Right ventricle myocardium inferior (tissue), 1 donor: ENCODE data around the gene IL5RA. TPM values are rescaled to one million over a fixed set of nuclear protein-coding genes. Genes with fewer than 3 reads are reported as not detected.

Experiments used
- ATAC-seq: fragments of 200-7000 bp; cut with Tn5 transposase; one replicate; pipeline ENCODE4 v1.9.1; 2020; ENCODE audit warnings: mild to moderate bottlenecking, moderate library complexity
- DNase-seq: peaks from one replicate; pipeline ENCODE4 v3.0.0; 2021; ENCODE audit errors: missing footprints
- intact Hi-C: fragments of 100-400 bp; cut with DNase I; formaldehyde crosslinking; loops from one replicate; pipeline ENCODE4 v1.11.0; 2022
- total RNA-seq: library from RNA; stranded (reverse); fragmentation: NEBNext Ultra II Directional; extraction: Animal tissue kit (Norgen Biotek cat#: 25700); gene quantifications from one replicate; pipeline ENCODE4 v1.2.1, GENCODE V29; 2021
- donor health status: DM: no; HTN: yes; CAD: no; lungs with severe emphysema.

IL5RA gene
- total RNA-seq, 1 donor from 2014 or later: 0.65 TPM

DNA sequence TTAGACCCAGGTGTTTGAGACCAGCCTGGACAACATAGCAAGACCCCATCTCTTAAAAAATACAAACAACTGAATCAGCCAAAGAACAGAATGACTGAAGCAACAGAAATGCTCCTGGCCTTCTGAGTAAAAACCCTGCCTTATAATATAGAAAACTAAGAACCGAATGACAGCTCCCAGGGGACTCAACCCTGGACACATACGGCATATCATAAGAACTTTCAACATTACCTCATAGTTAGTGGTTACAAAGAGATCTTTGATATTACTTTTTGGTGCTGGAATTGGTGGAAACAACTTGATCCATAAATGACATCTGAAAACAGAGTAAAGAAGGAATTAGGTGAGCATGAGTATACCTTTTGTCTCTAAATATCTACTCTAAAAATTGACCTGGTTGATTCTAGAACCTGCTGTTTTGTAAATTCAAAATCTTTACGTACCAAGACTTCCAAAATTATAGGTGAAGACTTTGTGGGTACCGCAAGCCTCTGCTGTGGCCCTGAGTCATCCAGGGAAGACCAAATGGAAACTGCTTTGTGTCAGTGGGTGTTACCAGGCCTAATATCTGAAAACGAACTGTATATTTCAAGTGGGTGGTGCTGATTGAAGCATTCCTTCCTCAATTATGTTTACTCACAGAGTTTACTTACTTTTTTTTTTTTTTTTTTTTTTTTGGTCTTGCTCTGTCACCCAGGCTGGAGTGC, 35.5 kb downstream of the IL5RA start:
- DNase-seq: no peak
- ATAC-seq: no peak
- intact Hi-C loops: no loop called here

DNA sequence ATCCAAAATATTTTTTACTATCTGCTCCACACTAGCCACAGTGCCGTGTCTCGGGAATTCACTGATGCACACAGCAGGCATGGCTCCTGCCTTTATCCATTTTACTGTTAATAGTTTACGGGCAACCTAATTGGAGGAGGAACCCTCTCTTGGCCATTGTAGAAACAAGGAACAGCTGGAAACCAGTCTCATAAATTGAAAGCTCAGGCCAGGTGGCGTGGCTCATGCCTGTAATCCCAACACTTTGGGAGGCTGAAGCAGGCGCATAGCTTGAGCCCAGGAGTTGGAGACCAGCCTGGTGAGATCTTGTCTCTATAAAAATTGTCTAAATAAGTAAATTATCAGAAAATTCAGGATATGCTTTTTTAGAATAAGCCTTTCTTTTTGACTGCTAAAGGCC, 39.0 kb downstream of the IL5RA start:
- intact Hi-C loops: no loop called here
- ATAC-seq (no peak), DNase-seq (no peak)

DNA sequence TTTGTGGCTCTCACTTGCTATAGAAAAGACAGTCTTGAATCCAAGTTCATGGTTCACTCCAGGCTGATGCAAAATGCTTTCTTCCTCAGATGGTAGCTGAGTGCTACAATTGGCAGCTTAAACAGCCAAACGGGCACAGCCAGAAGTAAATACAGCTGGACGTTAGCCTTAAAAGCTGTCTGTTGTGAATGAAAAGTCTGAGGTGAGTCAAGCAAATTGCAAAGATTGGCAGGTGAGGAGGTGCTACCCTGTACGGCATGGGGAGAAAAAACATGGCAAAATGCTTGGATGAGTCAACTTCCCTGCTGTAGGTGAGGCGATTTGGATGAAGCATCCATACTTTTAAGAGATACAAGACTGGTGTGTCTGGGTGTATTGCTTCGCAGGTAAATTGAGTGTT, 40.5 kb downstream of the IL5RA start:
- intact Hi-C loops: no loop called here
- no peak for DNase-seq
- ATAC-seq: no peak

DNA sequence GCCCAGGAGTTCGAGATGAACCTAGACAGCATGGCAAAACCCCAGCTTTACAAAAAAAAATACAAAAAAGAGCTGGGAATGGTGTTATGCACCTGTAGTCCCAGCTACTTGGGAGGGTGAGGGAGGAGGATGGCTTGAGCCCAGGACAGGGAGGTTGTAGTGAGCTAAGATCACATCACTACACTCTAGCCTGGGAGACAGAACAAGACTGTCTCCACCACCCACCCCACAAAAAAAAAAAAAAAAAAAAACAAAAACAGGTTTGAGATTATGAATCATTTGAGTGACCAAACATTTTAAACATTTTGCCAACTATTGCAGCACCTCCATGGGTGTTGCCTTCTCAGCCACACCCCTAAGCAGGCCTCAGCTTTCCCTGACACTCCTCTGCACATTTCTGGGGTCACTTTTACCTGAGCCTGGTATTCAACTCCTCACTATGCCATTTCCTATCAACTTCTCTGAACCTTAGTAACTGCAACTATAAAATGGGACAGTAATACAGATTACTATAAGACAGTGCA, 41.8 kb downstream of the IL5RA start:
- intact Hi-C loops: no loop called here
- ATAC-seq (no peak), DNase-seq (no peak)

DNA sequence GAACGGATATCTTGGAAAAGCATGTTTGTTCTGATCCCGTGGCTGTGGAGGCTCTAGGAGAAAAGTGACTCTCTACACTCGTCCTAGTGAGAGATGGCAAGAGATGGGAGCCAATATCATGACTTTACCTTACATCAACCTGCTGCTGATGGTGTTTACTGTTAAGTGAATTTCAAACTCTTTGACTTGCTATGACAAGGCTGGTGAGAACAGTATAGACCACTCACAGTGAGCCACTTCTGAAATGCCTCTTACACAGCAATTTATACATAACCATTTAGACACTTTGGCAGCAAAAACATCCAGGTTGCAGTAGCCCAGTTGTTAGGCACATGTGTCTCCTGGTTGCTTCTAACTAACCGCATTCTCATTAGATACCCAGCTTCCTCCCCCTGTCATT, 43.3 kb downstream of the IL5RA start:
- no peak for ATAC-seq
- DNase-seq: no peak
- intact Hi-C loops: no loop called here

DNA sequence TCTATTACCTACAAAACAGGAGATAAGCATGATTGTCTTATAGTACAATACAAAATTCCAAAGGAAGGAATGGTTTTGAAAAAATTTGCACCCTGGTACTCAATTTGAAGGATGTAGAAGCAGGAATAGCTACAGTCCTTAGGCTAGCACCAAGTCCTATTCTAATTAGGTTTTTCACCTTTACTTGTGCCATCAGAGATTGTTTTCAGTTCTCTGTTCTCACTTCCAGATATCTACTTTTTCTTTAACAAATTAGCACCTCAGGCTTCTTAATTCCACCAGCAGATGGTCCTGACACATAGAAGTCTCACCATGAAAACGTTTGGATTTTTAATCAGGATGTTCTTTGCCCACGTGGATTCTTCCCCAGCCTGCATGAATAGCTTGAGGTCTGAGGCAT, 43.8 kb downstream of the IL5RA start:
- ATAC-seq (no peak), DNase-seq (no peak)
- intact Hi-C loops: no loop called here

DNA sequence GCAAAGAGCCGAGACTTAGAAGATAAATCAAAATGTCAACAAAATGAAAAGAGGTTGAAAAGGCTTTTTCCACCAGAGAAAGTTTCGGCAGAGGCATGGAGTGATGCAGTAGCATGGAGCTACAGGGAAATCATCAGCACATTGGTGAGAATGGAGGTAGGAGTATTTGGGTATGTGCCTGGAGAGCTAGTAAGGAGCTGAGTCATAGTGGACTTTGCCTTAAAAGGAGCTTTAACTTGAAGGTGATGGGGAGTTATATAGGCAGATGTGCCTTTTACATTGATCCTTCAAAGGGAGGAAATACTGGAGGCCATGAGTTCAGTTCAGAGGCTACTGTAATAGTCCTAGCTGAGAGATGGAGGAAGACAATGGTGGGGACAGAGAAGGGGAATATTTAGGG, 44.3 kb downstream of the IL5RA start:
- intact Hi-C loops: no loop called here
- ATAC-seq (no peak), DNase-seq (no peak)

DNA sequence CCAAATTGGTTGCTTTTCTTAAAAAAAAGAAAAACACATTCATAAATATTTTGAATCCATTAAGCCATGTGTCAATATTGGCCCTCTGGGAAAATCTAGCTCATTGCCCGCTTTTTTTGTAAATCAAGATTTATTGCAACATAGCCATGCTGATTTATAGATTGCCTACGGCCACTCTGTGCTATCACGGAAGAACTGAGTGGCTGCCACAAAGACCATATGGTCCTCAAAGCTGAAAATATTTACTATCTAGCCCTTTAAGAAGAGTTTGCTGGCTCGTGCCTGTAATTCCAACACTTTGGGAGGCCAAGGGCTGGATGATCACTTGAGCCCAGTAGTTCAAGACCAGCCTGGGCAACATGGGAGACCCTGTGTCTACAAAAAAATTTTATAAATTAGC, 45.9 kb downstream of the IL5RA start:
- ATAC-seq (no peak), DNase-seq (no peak)
- intact Hi-C loops: no loop called here

DNA sequence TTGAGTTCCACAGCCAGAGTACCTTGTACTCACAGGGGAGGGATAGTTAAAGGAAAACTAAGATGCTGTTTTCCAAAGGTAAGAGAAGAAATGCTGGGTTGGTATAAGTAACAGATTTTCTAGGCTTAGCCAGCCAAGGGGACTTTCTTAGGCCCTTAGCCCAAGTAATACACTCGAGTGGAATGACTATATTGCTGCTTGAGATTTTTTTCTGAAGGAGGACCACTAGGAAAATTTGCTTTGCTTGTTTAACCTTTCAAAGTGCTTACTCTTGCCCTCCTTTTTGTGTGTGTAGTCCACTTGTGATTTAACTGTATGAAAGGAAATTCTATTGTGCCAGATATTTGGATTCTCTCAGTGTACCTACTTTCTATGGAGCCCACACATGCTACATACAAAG, 50.5 kb downstream of the IL5RA start:
- intact Hi-C loops: no loop called here
- ATAC-seq: no peak
- DNase-seq: no peak

DNA sequence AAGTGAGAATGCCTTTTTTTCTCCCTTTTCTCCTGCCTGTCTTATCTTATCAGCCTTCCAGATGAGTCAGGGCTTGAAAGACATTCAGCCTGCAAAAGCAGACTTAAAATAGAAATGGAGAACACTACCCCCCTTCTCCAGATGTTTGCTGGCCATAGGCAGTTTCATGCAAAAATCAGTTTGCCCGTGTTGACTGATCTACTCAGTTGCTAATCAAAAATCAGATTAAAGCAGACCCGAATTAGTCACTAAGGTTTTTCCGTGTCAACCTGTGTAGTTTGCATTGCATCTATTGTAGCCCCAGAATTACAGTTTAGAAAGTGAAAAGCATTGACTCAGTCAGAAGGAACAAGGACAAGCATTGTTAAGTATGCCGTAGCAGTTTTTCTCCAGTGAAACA, 56.2 kb downstream of the IL5RA start:
- no peak for DNase-seq
- ATAC-seq: no peak
- intact Hi-C loops: no loop called here

DNA sequence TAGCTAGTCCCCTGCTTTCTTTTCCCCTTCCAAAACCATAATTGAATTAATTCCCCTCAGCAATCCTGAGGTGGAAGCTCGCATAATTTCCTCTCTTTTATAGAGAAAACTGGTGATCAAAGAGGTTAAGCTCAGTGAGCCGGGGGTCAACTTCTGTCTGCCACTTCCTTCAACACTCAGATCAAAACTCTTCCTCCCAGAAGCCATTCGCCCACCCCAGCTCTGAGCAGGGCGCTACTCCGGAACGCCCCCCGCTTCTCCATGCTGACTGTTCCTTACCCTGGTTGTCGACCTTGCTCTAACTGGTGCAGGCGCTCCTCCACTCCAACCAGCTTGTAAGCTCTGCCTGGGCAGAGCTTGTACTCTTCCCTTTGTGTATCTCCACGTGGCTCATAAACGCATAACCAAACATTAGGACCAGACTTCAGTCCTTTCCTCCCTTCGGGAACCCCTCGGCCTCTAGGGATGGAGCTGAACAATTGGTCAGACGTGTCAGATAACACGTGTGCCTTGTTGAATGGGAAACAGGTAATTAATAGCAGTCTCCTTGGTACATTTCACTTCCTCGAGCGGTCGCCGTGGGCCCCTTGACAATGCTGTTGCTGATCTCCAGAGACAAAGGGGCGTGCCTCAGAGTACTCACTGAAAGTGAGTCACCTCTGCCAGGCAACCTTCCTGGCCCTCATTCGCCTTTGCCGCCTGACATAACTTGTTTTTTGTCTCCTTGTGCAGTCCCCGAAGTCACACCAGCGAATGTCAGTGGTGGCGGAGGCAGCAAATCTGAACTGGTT, 71.8 kb downstream of the IL5RA start:
- ATAC-seq: no peak
- intact Hi-C loops: no loop called here
- DNase-seq: no peak

DNA sequence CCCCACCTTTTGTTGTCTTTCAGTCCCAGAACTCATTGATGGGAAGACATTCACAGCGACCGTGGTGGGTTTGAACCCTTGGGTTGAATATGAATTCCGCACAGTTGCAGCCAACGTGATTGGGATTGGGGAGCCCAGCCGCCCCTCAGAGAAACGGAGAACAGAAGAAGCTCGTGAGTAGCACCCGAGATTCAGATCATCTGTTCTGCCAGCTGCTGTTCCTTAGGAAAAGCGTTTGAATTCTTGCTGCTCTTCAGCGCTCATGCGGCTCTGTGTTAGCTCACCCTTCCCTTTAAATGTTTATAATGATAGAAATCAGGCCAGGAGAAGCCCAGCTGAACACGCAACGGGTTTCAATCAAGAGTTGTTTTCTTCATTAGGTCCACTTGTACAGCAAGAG, 73.0 kb downstream of the IL5RA start:
- intact Hi-C loops: no loop called here
- DNase-seq (no peak), ATAC-seq (no peak)

DNA sequence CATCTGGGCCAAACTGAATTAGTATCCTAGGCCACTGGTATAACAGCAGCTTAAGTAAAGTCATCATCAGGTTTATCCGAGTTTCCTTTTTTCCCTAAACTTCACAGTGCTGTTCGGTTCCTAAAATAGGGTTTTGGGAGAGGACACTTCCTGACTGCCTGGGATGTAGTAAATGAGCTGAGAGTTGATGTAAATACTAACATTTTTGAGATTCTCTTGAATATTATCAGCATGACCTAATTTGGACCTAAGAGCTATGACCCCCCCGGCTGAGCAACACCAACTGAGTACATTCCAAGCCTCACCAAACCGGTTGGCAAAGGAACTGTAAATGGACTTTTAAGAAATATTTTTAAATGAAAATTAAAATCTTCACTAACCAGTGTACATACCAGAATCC, 78.8 kb downstream of the IL5RA start:
- intact Hi-C loops: no loop called here
- ATAC-seq (no peak), DNase-seq (no peak)

DNA sequence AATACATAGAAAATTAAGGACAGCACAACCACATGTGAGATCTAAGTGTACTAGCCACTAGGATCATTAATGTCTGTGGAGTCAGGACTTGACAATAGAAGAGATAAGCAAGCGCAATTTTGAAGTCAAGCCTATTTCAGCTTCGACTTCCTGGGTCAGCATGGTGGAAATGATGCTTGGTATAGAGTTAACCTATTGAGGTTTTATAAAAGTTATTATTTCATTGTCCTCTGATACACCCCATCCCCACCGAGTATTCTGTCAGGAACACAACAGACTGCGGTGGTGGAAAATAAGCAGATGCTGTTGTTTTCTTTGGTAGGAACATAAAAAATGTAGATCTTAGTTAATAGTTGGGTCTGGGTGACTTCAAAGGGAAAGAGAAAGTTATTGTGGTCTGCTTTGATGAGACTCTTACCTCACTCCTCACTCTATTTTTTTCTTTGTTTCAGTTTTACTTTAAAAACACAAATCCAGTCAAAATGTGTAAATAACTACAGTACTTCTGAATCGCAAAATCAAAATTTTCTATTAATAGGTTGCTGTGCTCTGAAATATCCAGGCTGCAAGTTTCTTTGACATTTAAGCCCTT, 82.1 kb downstream of the IL5RA start:
- DNase-seq (no peak), ATAC-seq (no peak)
- intact Hi-C loops: no loop called here

DNA sequence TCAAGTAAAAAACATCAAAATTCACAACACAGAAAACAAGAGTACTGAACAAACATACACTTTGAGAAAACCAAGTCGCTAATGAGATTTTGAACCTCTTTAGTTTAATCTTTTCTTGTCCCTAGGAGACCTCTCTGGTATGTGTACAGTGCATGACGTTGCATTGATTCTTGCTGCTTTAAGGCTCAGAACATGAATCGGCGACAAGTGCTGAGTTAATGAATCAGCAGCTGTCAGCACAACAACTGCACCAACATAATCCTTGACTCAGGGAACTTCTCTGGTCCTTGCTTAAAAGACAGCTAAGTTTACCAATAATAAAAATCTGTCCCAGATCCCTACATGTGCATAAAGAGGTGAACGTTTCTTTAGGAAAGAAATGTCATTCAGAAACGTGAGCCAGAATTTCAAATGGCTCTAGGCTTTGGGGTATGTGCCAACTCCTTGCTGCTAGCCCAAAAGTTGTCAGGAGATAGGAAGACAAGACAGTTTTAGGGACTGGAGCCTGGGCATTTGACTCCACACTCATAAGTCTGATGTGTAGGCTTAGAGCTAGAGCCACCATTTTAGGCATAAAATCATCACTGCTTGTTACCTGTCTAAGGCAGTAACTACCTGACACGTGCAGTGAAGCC, 86.9 kb downstream of the IL5RA start:
- intact Hi-C loops: no loop called here
- no peak for ATAC-seq
- no peak for DNase-seq

DNA sequence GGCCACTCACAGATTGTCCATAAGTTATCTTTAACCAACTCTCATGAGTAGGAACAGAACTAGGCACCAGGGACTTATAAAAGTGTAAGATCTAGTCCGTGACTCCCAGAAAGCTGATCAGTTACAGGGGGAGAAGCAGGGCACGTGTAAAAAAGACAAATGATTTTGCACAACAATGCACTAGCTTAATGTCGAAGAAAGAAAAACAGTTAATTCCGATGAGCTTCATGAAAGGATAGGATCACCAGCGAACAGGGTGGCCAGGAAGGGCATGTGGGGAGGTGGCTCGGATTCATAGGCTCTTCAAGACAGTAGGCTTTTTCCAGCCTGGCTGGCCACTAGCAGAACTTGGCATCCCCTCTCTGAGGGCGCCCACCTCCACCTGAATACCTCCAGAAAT, 90.0 kb downstream of the IL5RA start:
- intact Hi-C loops: no loop called here

More for the DNA sequence above, 90.0 kb downstream of the IL5RA start:
- DNase-seq: no peak
- no peak for ATAC-seq
